K562 (cell line): ENCODE measurements around the gene MLX. TPM values are rescaled to one million over a fixed set of nuclear protein-coding genes. Genes with fewer than 3 reads are reported as not detected.

Experiments
- ATAC-seq: fragments of 200-7000 bp; cut with Tn5 transposase; 3 replicates; pipeline ENCODE4 v1.9.1; 2020; ENCODE audit warnings: moderate library complexity
- Bru-seq: library from RNA; stranded (reverse); fragments of 400-500 nt; gene quantifications from one replicate; lab custom pipeline; 2021; lab: Mats Ljungman, UMichigan
- BruChase-seq, 2 experiments: library from RNA; stranded (reverse); fragments of 400-500 nt; gene quantifications; one replicate each; lab custom pipeline; 2021; lab: Mats Ljungman, UMichigan
- BruUV-seq: library from RNA; stranded (reverse); fragments of 400-500 nt; replicated peaks from 2 replicates; lab custom pipeline; 2021; lab: Mats Ljungman, UMichigan
- CTCF ChIA-PET: fragments of 300-600 bp; formaldehyde crosslinking; extraction: SDS; loops from one replicate; lab custom pipeline; 2021; ENCODE audit warnings: low intra/inter-chr PET ratio; lab: Yijun Ruan, JAX
- POLR2A ChIA-PET: fragments of 300-600, 350-650 bp; sonication (Branson Sonifier 250); formaldehyde crosslinking; extraction: SDS; loops from one replicate; lab custom pipeline; 2021; ENCODE audit warnings: antibody characterized with exemption, inconsistent platforms; lab: Yijun Ruan, JAX
- DNase-seq, 4 experiments: peaks; one replicate each; pipeline versions ENCODE4 v3.0.0 to v3.0.0-alpha.2; 2011 to 2018; ENCODE audit warnings: low spot score in 3 of 4, mixed read lengths in 3 of 4; ENCODE audit errors: extremely low read depth in 1 of 4
- FAIRE-seq: peaks from 2 replicates; lab custom pipeline; 2011; peaks lifted over from hg19 to GRCh38; lab: Jason Lieb, UNC
- H2AFZ ChIP-seq: 2 replicates; pipeline ENCODE4 v1.6.0; 2011; ENCODE audit warnings: low read depth, low read length, control low read depth, inconsistent platforms
- H3K27ac ChIP-seq: fragments of 200-600 bp; 3 replicates; pipeline ENCODE4 v1.8.0; 2011; ENCODE audit warnings: low read depth, mild to moderate bottlenecking, control low read depth, inconsistent platforms, low read length, moderate library complexity, mixed read lengths; ENCODE audit errors: extremely low read depth
- H3K27me3 ChIP-seq, 2 experiments: fragments of 300-600 bp in 1 of 2; 2 replicates in 1 of 2; 3 replicates in 1 of 2; pipeline versions ENCODE4 v1.6.0 to v1.8.0; 2011; ENCODE audit warnings: inconsistent platforms in 2 of 2, low read length in 2 of 2, mild to moderate bottlenecking in 1 of 2, mixed read lengths in 1 of 2, moderate library complexity in 1 of 2; ENCODE audit not compliant: control insufficient read depth in 2 of 2, insufficient read depth in 2 of 2
- H3K36me3 ChIP-seq: fragments of 300-600 bp; 3 replicates; pipeline ENCODE4 v1.8.0; 2011; ENCODE audit warnings: mild to moderate bottlenecking, low read length, inconsistent platforms; ENCODE audit not compliant: control insufficient read depth, insufficient read depth
- H3K4me1 ChIP-seq, 2 experiments: fragments of 200-600 bp in 1 of 2; replicated peaks in 1 of 2; 2 replicates in 1 of 2; 3 replicates in 1 of 2; pipeline versions ENCODE4 v1.5.1 to v1.8.0; 2011; ENCODE audit warnings: inconsistent platforms in 2 of 2, low read length in 2 of 2, mild to moderate bottlenecking in 1 of 2, mixed read lengths in 1 of 2, moderate library complexity in 1 of 2; ENCODE audit not compliant: control insufficient read depth in 2 of 2, insufficient read depth in 2 of 2
- H3K4me2 ChIP-seq: 2 replicates; pipeline ENCODE4 v1.6.1; 2011; ENCODE audit warnings: low read length, control low read depth, inconsistent platforms, mixed read lengths; ENCODE audit not compliant: insufficient read depth
- H3K4me3 ChIP-seq: fragments of 200-600 bp; sonication (generic), shearing (Covaris generic); 2 replicates; pipeline ENCODE4 v1.5.1; 2016; ENCODE audit warnings: control low read depth, inconsistent platforms
- H3K79me2 ChIP-seq: fragments of 200-600 bp; 3 replicates; pipeline ENCODE4 v1.8.0; 2011; ENCODE audit warnings: low read length, inconsistent platforms; ENCODE audit not compliant: control insufficient read depth, insufficient read depth
- H3K9ac ChIP-seq, 2 experiments: 2 replicates each; pipeline versions ENCODE4 v1.6.0 to v1.6.1; 2011; ENCODE audit warnings: low read depth in 2 of 2, low read length in 2 of 2, control low read depth in 1 of 2, inconsistent platforms in 1 of 2, mild to moderate bottlenecking in 1 of 2, mixed read lengths in 1 of 2; ENCODE audit not compliant: insufficient read depth in 1 of 2
- H3K9me1 ChIP-seq: one replicate; pipeline ENCODE4 v1.6.0; 2011; ENCODE audit warnings: inconsistent platforms, mild to moderate bottlenecking, low read length, moderate library complexity; ENCODE audit not compliant: control insufficient read depth, insufficient read depth
- H3K9me3 ChIP-seq: replicated peaks from 2 replicates; pipeline ENCODE4 v1.5.1; 2011; ENCODE audit warnings: low read depth, low read length, inconsistent platforms; ENCODE audit not compliant: control insufficient read depth, insufficient read depth
- H4K20me1 ChIP-seq: replicated peaks from 2 replicates; pipeline ENCODE4 v1.6.1; 2011; ENCODE audit warnings: low read length, inconsistent platforms, mixed read lengths; ENCODE audit not compliant: control insufficient read depth, insufficient read depth
- E2F6 ChIP-seq, 2 experiments: IDR thresholded peaks; 2 replicates each; pipeline ENCODE4 v1.6.1; 2011; ENCODE audit warnings: borderline replicate concordance in 1 of 2, control low read depth in 1 of 2, low read depth in 1 of 2, low read length in 1 of 2, mild to moderate bottlenecking in 1 of 2, mixed read lengths in 1 of 2, moderate library complexity in 1 of 2; ENCODE audit not compliant: insufficient read depth in 1 of 2, insufficient read length in 1 of 2, poor library complexity in 1 of 2, severe bottlenecking in 1 of 2; ENCODE audit errors: extremely low read depth in 1 of 2
- MNT ChIP-seq, 2 experiments: fragments of 450-650 bp; conservative IDR thresholded peaks; 2 replicates each; pipeline ENCODE4 v1.6.1; 2017; ENCODE audit warnings: mild to moderate bottlenecking in 2 of 2, moderate library complexity in 2 of 2
- NFIX ChIP-seq: fragments of 250-450 bp; sonication (Bioruptor Pico); IDR thresholded peaks from 2 replicates; pipeline ENCODE4 v1.4.0; 2020; ENCODE audit warnings: low read depth, mild to moderate bottlenecking, moderate library complexity
- TBL1XR1 ChIP-seq, 2 experiments: IDR thresholded peaks; 2 replicates each; pipeline ENCODE4 v1.6.1; 2012; ENCODE audit warnings: improper control_type of control experiment in 2 of 2, low read length in 2 of 2, mild to moderate bottlenecking in 1 of 2
- USF2 ChIP-seq: sonication (generic); formaldehyde crosslinking; IDR thresholded peaks from 2 replicates; pipeline ENCODE4 v1.5.0; 2020; ENCODE audit warnings: missing genetic modification reagents
- ZBTB5 ChIP-seq: fragments of 450-650 bp; IDR thresholded peaks from 2 replicates; pipeline ENCODE4 v1.6.1; 2017; ENCODE audit warnings: antibody characterized with exemption
- WGBS: fragments of 100-300 bp; shearing (Covaris generic); methylation state at CpG from one replicate; pipeline ENCODE4 v1.1.6; 2016; ENCODE audit warnings: low coverage, mixed read lengths; ENCODE audit not compliant: insufficient coverage; ENCODE audit errors: missing lambda C conversion rate; 5-methylcytosine and 5-hydroxymethylcytosine counted together
- in situ Hi-C: fragments of 300-500 bp; cut with MboI; formaldehyde crosslinking; loops from 4 replicates; pipeline ENCODE4 v1.15.0; 2018; ENCODE audit warnings: inconsistent platforms, mixed read lengths
- intact Hi-C: fragments of 100-400 bp; cut with micrococcal nuclease; formaldehyde crosslinking; loops from 2 replicates; pipeline ENCODE4 v1.14.2; 2022
- long read RNA-seq, 3 experiments: library from polyadenylated mRNA in 2 of 3; library from RNA in 1 of 3; unstranded in 2 of 3; stranded (forward) in 1 of 3; transcript quantifications; one replicate each; pipeline ENCODE4 v2.0.0, GENCODE V29; 2019 to 2022
- polyA minus RNA-seq, 3 experiments: library from RNA; depleted of rRNA, polyadenylated mRNA; stranded (reverse); fragments of >200 nt; gene quantifications; 2 replicates each; pipeline ENCODE4 v1.2.3, GENCODE V29; 2011
- polyA plus RNA-seq, 8 experiments: library from polyadenylated mRNA; depleted of rRNA in 4 of 8; stranded (reverse) in 5 of 8; unstranded in 3 of 8; fragments of >200 nt; fragmentation: Nextera tagmentation in 2 of 8; fragmentation: Illumina TruSeq in 1 of 8; extraction: Ambion mirVana in 2 of 8; extraction: Trizol in 1 of 8; gene quantifications; 2 replicates each; pipeline versions ENCODE4 v1.2.1 to v1.2.3, GENCODE V29; 2011 to 2014; ENCODE audit warnings: inconsistent platforms in 1 of 8, missing spikeins in 1 of 8
- total RNA-seq, 7 experiments: library from RNA; depleted of rRNA in 6 of 7; stranded (reverse); fragments of >200 nt in 6 of 7; fragmentation: Illumina TruSeq in 2 of 7; extraction: Trizol in 2 of 7; gene quantifications; 2 replicates each; pipeline versions ENCODE4 v1.2.1 to v1.2.3, GENCODE V29; 2011 to 2021; ENCODE audit warnings: low replicate concordance in 1 of 7

MLX gene
- 94.6 and 259 TPM in 2 replicates for total RNA-seq (2011; cell fraction: chromatin; rRNA removed; ENCODE audit: low replicate concordance)
- total RNA-seq (2011; cell fraction: nucleolus; rRNA removed), result 158 and 168 TPM in 2 replicates
- 148 and 161 TPM in 2 replicates for total RNA-seq (2011; cell fraction: nucleoplasm; rRNA removed)
- total RNA-seq (2014; rRNA removed) (42.9 and 51.6 TPM in 2 replicates), total RNA-seq (2014; rRNA removed; fragmentation: Illumina TruSeq; extraction: Trizol) (41.2 and 45.4 TPM in 2 replicates), total RNA-seq (2015; rRNA removed; fragmentation: Illumina TruSeq; extraction: Trizol) (47.6 and 48.6 TPM in 2 replicates), total RNA-seq (2021) (50.0 and 55.1 TPM in 2 replicates), polyA plus RNA-seq (2011; rRNA removed) (41.8 and 58.9 TPM in 2 replicates), polyA plus RNA-seq (2014; fragmentation: Illumina TruSeq; extraction: Trizol) (71.5 and 84.2 TPM in 2 replicates), polyA plus RNA-seq (2014; fragmentation: Nextera tagmentation; extraction: Ambion mirVana) (100 to 1,000 TPM in 1 of 2 experiments, 10 to 100 TPM in 1; 82.7 to 100 TPM), polyA plus RNA-seq (2014; rRNA removed) (71.3 and 82.0 TPM in 2 replicates), polyA minus RNA-seq (2011; rRNA and poly(A)+ RNA removed) (42.5 and 66.7 TPM in 2 replicates), Bru-seq, nascent RNA (percentile 86 among the genes with signal in this experiment), BruChase-seq, experiment 1, labeled RNA remaining after a 2-hour chase (percentile 84 among the genes with signal in this experiment), BruChase-seq, experiment 2, labeled RNA remaining after a 6-hour chase (percentile 89 among the genes with signal in this experiment)
- polyA plus RNA-seq (2011; cell fraction: cytosol; rRNA removed), result 35.1 and 46.5 TPM in 2 replicates
- polyA plus RNA-seq (2011; cell fraction: nucleus; rRNA removed), result 76.8 and 145 TPM in 2 replicates
- 46.8 and 71.4 TPM in 2 replicates for polyA plus RNA-seq (2012)
- 16.9 and 28.1 TPM in 2 replicates for polyA minus RNA-seq (2011; cell fraction: cytosol; rRNA and poly(A)+ RNA removed)
- polyA minus RNA-seq (2011; cell fraction: nucleus; rRNA and poly(A)+ RNA removed), result 36.9 and 49.1 TPM in 2 replicates
- long read RNA-seq, experiment 1, transcript MLX-203 (8 exons, 2,428 nt), result major isoform, 101 of 205 reads
- long read RNA-seq, experiment 1, transcript MLX-202 (7 exons, 2,334 nt), result minor isoform, 13 of 205 reads
- long read RNA-seq, experiment 1, transcript MLX-201 (8 exons, 2,586 nt), result minor isoform, 24 of 205 reads
- long read RNA-seq, experiment 1, partial matches to known transcripts, result 43 of 205 reads
- long read RNA-seq, experiment 1, other reads (novel, unspliced or antisense), result 21 of 205 reads
- long read RNA-seq, experiment 2, transcript MLX-202 (7 exons, 2,334 nt), result minor isoform, 9 of 103 reads
- long read RNA-seq, experiment 2, transcript MLX-201 (8 exons, 2,586 nt), result minor isoform, 5 of 103 reads
- long read RNA-seq, experiment 2, transcript MLX-203 (8 exons, 2,428 nt), result major isoform, 37 of 103 reads
- long read RNA-seq, experiment 2, partial matches to known transcripts, result 9 of 103 reads
- long read RNA-seq, experiment 2, other reads (novel, unspliced or antisense), result 43 of 103 reads
- long read RNA-seq, experiment 3, transcript MLX-202 (7 exons, 2,334 nt), result minor isoform, 17 of 123 reads
- long read RNA-seq, experiment 3, transcript MLX-201 (8 exons, 2,586 nt), result minor isoform, 9 of 123 reads
- long read RNA-seq, experiment 3, transcript MLX-203 (8 exons, 2,428 nt), result major isoform, 75 of 123 reads
- long read RNA-seq, experiment 3, partial matches to known transcripts, result 14 of 123 reads
- long read RNA-seq, experiment 3, other reads (novel, unspliced or antisense), result 8 of 123 reads

DNA sequence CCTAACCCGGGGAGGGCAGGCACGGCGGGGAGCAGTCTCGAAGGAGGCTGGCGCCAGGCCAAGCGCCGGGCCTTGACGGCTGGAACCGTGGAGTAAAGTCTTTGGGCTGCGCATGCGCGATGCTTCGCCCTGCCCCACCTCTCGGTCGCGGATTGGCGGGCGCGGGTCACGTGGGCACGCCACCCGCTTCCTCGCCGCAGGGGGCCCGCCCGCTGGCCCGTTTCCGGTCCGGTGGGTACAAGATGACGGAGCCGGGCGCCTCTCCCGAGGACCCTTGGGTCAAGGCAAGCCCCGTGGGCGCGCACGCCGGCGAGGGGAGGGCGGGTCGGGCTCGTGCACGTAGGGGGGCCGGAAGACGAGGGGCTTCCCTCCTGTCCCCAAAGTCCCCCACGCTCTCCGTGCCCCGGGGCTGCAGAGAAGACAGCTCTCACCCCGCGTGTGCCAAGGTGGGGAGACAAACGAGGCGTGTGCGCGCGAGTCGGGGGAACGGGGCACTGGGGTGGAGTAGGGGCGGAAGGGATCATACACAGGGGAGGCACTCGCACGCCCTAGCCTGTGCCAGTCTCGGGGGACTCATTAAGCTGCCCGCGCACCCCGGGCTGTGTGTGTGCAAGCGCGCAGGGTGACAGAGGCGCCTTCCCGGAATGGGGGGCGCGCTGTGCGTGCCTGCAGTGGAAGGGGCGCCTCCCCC lies at the start of gene MLX:
Gene MLX (plus strand): TSS at position 218 of the 691 bp plus-strand sequence. CDS start 25 bp downstream, at position 243.
- FAIRE-seq (peak; percentile 90), DNase-seq (peak; percentile 97 to 100 (median 100)), ATAC-seq (peak; percentile 73)
- intact Hi-C loops, result no loop called here
- Histone ChIP-seq H3K27me3 (no peaks in the 10 kb centered on the region), H3K36me3 (peaks cover 80% of the 10 kb centered on the region), H3K79me2 (peaks cover 75% of the 10 kb centered on the region), H3K4me1 (peaks cover 32 to 60% of the 10 kb centered on the region in 2 experiments), H4K20me1 (no peaks in the 10 kb centered on the region), H3K9ac (peak within 1 kb of the TSS; percentile 88 to 96), H2AFZ (peak within 1 kb of the TSS; percentile 87), H3K9me3 (no peaks in the 10 kb centered on the region), H3K27ac (peak within 1 kb of the TSS; percentile 89), H3K4me3 (peak within 1 kb of the TSS; percentile 82), H3K9me1 (no peaks in the 10 kb centered on the region), H3K4me2 (peak within 1 kb of the TSS; percentile 88)
- POLR2A ChIA-PET, result interaction anchor here (0.6 to 8.3 kb wide), 6 partner anchors 10 to 362 kb away, joined by 3 to 58 read pairs (median 3); partner anchors contain the start of genes BECN1, PSMC3IP and VPS25
- TSS peak; percentile 24 for BruUV-seq
- CTCF ChIA-PET, result interaction anchor here (0.6 to 0.7 kb wide), 2 partner anchors 12 to 31 kb away, joined by 3 read pairs; partner anchors contain the start of gene NAGLU
- under 1% methylated on average over 63 of the region's 72 CpGs for WGBS
- in situ Hi-C loops, result no loop called here
- TF ChIP-seq MNT (conservative IDR thresholded peaks at IDR 0.05) (peak; percentile 88 to 93), NFIX (CRISPR knock-in tag) (peak; percentile 60), E2F6 (IDR thresholded peaks at IDR 0.05; ENCODE audit: borderline replicate concordance in 1 of 2, extremely low read depth in 1 of 2, insufficient read depth in 1 of 2, insufficient read length in 1 of 2, low read depth in 1 of 2, low read length in 1 of 2, poor library complexity in 1 of 2, severe bottlenecking in 1 of 2) (peak; percentile 25 to 67), ZBTB5 (no peak), USF2 (peak; percentile 100), TBL1XR1 (IDR thresholded peaks at IDR 0.05; ENCODE audit: low read length in 2 of 2) (0 out of 4 replicates have a peak, but pooled peaks of 1 of the 2 experiments have one; percentile 9)
